Vagina (tissue), 2 donors: Measurements from ENCODE around the gene NCOR1. TPM values are rescaled to one million over a fixed set of nuclear protein-coding genes. Genes with fewer than 3 reads are reported as not detected.

Experiments used
- DNase-seq, 2 donors: peaks; one replicate each; pipeline ENCODE4 v3.0.0-alpha.2; 2017; ENCODE audit errors: extremely low spot score in 2 of 2
- H3K27ac ChIP-seq: fragments of 200-600 bp; sonication (generic); one replicate; pipeline ENCODE4 v1.5.1; 2019
- H3K27me3 ChIP-seq: fragments of 200-600 bp; sonication (generic); one replicate; pipeline ENCODE4 v1.5.1; 2019
- H3K36me3 ChIP-seq, 2 donors: fragments of 200-600 bp; sonication (generic); one replicate each; pipeline ENCODE4 v1.5.1; 2017 to 2019
- H3K4me1 ChIP-seq: fragments of 200-600 bp; sonication (generic); one replicate; pipeline ENCODE4 v1.5.1; 2019
- H3K4me3 ChIP-seq, 2 donors: fragments of 200-600 bp; sonication (generic); 1 replicate in 1 of 2; 2 replicates in 1 of 2; pipeline ENCODE4 v1.5.1; 2016 to 2019
- H3K9me3 ChIP-seq: fragments of 200-600 bp; sonication (generic); one replicate; pipeline ENCODE4 v1.5.1; 2019
- CTCF ChIP-seq, 3 experiments: fragments of 450-650 bp in 2 of 3; fragments of 200-600 bp in 1 of 3; sonication (generic) in 1 of 3; IDR thresholded peaks; one replicate each; pipeline ENCODE4 v1.5.1; 2017 to 2019; ENCODE audit warnings: antibody characterized with exemption in 3 of 3, mild to moderate bottlenecking in 2 of 3, moderate library complexity in 2 of 3
- POLR2A ChIP-seq, 2 donors: fragments of 450-650 bp; IDR thresholded peaks; one replicate each; pipeline ENCODE4 v1.6.1; 2017; ENCODE audit warnings: antibody characterized with exemption in 2 of 2, mild to moderate bottlenecking in 2 of 2, moderate library complexity in 2 of 2
- POLR2AphosphoS5 ChIP-seq, 2 donors: sonication (generic); formaldehyde crosslinking; IDR thresholded peaks; one replicate each; pipeline ENCODE4 v1.9.0; 2017; ENCODE audit warnings: antibody characterized with exemption in 2 of 2, mild to moderate bottlenecking in 2 of 2, low read depth in 1 of 2; ENCODE audit not compliant: insufficient read depth in 1 of 2
- intact Hi-C: fragments of 100-400 bp; cut with DNase I; formaldehyde crosslinking; loops from one replicate; pipeline ENCODE4 v1.15.1; 2023
- total RNA-seq: library from RNA; depleted of rRNA; stranded (reverse); fragments of >200 nt; gene quantifications from one replicate; pipeline ENCODE4 v1.2.3, GENCODE V29; 2016

NCOR1 gene
- total RNA-seq, 1 donor from 2014 or later: 175 TPM

GRCh38 chr17:16108871-16109270 lies 106.5 kb downstream of the NCOR1 start:
- Histone ChIP-seq H3K9me3 (no peaks in the 10 kb centered on the region), H3K27ac (no peak overlapping the region), H3K4me3 (no peak overlapping the region), H3K36me3 (peaks cover 0 to 7% of the 10 kb centered on the region in 2 donors), H3K4me1 (no peaks in the 10 kb centered on the region), H3K27me3 (no peaks in the 10 kb centered on the region)
- intact Hi-C loops: no loop called here
- TF ChIP-seq POLR2A (IDR thresholded peaks at IDR 0.05): no peak
- no peak for TF ChIP-seq CTCF (IDR thresholded peaks at IDR 0.05)
- no peak for TF ChIP-seq POLR2AphosphoS5 (IDR thresholded peaks at IDR 0.05; ENCODE audit: insufficient read depth in 1 of 2, low read depth in 1 of 2)
- no peak for DNase-seq

- no peak overlapping the region for H3K4me3 ChIP-seq
- no peak overlapping the region for H3K27ac ChIP-seq
- intact Hi-C loops: no loop called here
- H3K36me3 ChIP-seq: peaks cover 0 to 7% of the 10 kb centered on the region in 2 donors
- TF ChIP-seq POLR2AphosphoS5 (IDR thresholded peaks at IDR 0.05; ENCODE audit: insufficient read depth in 1 of 2, low read depth in 1 of 2): no peak
- no peak for TF ChIP-seq CTCF (IDR thresholded peaks at IDR 0.05)
- no peak for TF ChIP-seq POLR2A (IDR thresholded peaks at IDR 0.05)
- H3K27me3 ChIP-seq: no peaks in the 10 kb centered on the region
- no peak for DNase-seq
- no peaks in the 10 kb centered on the region for H3K9me3 ChIP-seq
- H3K4me1 ChIP-seq: no peaks in the 10 kb centered on the region
These were observed 106.9 kb downstream of the NCOR1 start for GRCh38 chr17:16108386-16108785.

- Histone ChIP-seq H3K27me3 (no peaks in the 10 kb centered on the region), H3K36me3 (peaks cover 0 to 7% of the 10 kb centered on the region in 2 donors), H3K4me3 (no peak overlapping the region), H3K9me3 (no peaks in the 10 kb centered on the region), H3K27ac (peak overlapping the region; percentile 77), H3K4me1 (no peaks in the 10 kb centered on the region)
- TF ChIP-seq POLR2AphosphoS5 (IDR thresholded peaks at IDR 0.05; ENCODE audit: insufficient read depth in 1 of 2, low read depth in 1 of 2) (no peak), CTCF (IDR thresholded peaks at IDR 0.05) (no peak), POLR2A (IDR thresholded peaks at IDR 0.05) (no peak)
- intact Hi-C loops: no loop called here
- DNase-seq: no peak
These were observed 108.1 kb downstream of the NCOR1 start for GRCh38 chr17:16107165-16107770.

GRCh38 chr17:16106161-16106891 lies 109.0 kb downstream of the NCOR1 start:
- Histone ChIP-seq H3K27me3 (no peaks in the 10 kb centered on the region), H3K4me1 (no peaks in the 10 kb centered on the region), H3K36me3 (peaks cover 0 to 11% of the 10 kb centered on the region in 2 donors), H3K9me3 (no peaks in the 10 kb centered on the region), H3K27ac (peak overlapping the region; percentile 77), H3K4me3 (no peak overlapping the region)
- no peak for TF ChIP-seq CTCF (IDR thresholded peaks at IDR 0.05)
- TF ChIP-seq POLR2AphosphoS5 (IDR thresholded peaks at IDR 0.05; ENCODE audit: insufficient read depth in 1 of 2, low read depth in 1 of 2): peak in 1 of 2 donors; percentile 19
- no peak for TF ChIP-seq POLR2A (IDR thresholded peaks at IDR 0.05)
- intact Hi-C loops: no loop called here
- no peak for DNase-seq

- H3K36me3 ChIP-seq: peaks cover 0 to 17% of the 10 kb centered on the region in 2 donors
These were observed 111.1 kb downstream of the NCOR1 start for GRCh38 chr17:16104189-16104588.

More at GRCh38 chr17:16104189-16104588, 111.1 kb downstream of the NCOR1 start:
- Histone ChIP-seq H3K4me1 (no peaks in the 10 kb centered on the region), H3K4me3 (no peak overlapping the region), H3K27ac (peak overlapping the region; percentile 77), H3K9me3 (no peaks in the 10 kb centered on the region), H3K27me3 (no peaks in the 10 kb centered on the region)
- TF ChIP-seq POLR2A (IDR thresholded peaks at IDR 0.05): no peak
- TF ChIP-seq CTCF (IDR thresholded peaks at IDR 0.05): no peak
- TF ChIP-seq POLR2AphosphoS5 (IDR thresholded peaks at IDR 0.05; ENCODE audit: insufficient read depth in 1 of 2, low read depth in 1 of 2): no peak
- intact Hi-C loops: no loop called here
- no peak for DNase-seq
